T-helper 22 cell (primary cell): Measurements from ENCODE around the gene ADD3.

Source experiments
- DNase-seq: peaks from one replicate; pipeline ENCODE4 v3.0.0-alpha.2; 2020; ENCODE audit warnings: low read depth

The ADD3 gene

GRCh38 chr10:110150046-110150445 lies 142.3 kb downstream of the ADD3 start:
- no peak for DNase-seq

- no peak for DNase-seq
These were observed 143.2 kb downstream of the ADD3 start for GRCh38 chr10:110150981-110151380.

- DNase-seq, result no peak
These were observed 143.7 kb downstream of the ADD3 start for GRCh38 chr10:110151467-110151866.

GRCh38 chr10:110151971-110152370 lies 144.2 kb downstream of the ADD3 start:
- DNase-seq, result no peak

GRCh38 chr10:110153396-110153795 lies 145.6 kb downstream of the ADD3 start:
- DNase-seq, result no peak

- no peak for DNase-seq
These were observed 148.3 kb downstream of the ADD3 start for GRCh38 chr10:110156046-110156445.

- no peak for DNase-seq
These were observed 150.5 kb downstream of the ADD3 start for GRCh38 chr10:110158051-110159005.

GRCh38 chr10:110160081-110160480 lies 152.3 kb downstream of the ADD3 start:
- no peak for DNase-seq

GRCh38 chr10:110160522-110160921 lies 152.7 kb downstream of the ADD3 start:
- DNase-seq, result no peak

GRCh38 chr10:110162741-110163145 lies 155.0 kb downstream of the ADD3 start:
- no peak for DNase-seq

- no peak for DNase-seq
These were observed 155.5 kb downstream of the ADD3 start for GRCh38 chr10:110163192-110163773.

- no peak for DNase-seq
These were observed 156.1 kb downstream of the ADD3 start for GRCh38 chr10:110163841-110164240.

GRCh38 chr10:110165239-110165638 lies 157.5 kb downstream of the ADD3 start:
- DNase-seq, result no peak

- no peak for DNase-seq
These were observed 159.4 kb downstream of the ADD3 start for GRCh38 chr10:110167149-110167548.

GRCh38 chr10:110168601-110169481 lies 161.1 kb downstream of the ADD3 start:
- no peak for DNase-seq

- DNase-seq, result no peak
These were observed 161.8 kb downstream of the ADD3 start for GRCh38 chr10:110169586-110169985.

- DNase-seq, result no peak
These were observed 162.6 kb downstream of the ADD3 start for GRCh38 chr10:110170142-110170971.

- DNase-seq, result no peak
These were observed 163.2 kb downstream of the ADD3 start for GRCh38 chr10:110171032-110171431.

- DNase-seq, result no peak
These were observed 164.4 kb downstream of the ADD3 start for GRCh38 chr10:110172155-110172554.

GRCh38 chr10:110174201-110174600 lies 166.4 kb downstream of the ADD3 start:
- DNase-seq, result no peak

- DNase-seq, result no peak
These were observed 167.0 kb downstream of the ADD3 start for GRCh38 chr10:110174816-110175215.

- DNase-seq, result no peak
These were observed 167.6 kb downstream of the ADD3 start for GRCh38 chr10:110175406-110175805.
